Measurements from ENCODE around the gene TPP1. TPM values are rescaled to one million over a fixed set of nuclear protein-coding genes. Genes with fewer than 3 reads are reported as not detected.

TPP1 gene
- total and polyA plus RNA-seq, 9 of the 15 experiments (the other 6 are each of a cell fraction or from before 2014, with no cell fraction given): 7.5 to 75.8 (median 15.7) TPM

DNA sequence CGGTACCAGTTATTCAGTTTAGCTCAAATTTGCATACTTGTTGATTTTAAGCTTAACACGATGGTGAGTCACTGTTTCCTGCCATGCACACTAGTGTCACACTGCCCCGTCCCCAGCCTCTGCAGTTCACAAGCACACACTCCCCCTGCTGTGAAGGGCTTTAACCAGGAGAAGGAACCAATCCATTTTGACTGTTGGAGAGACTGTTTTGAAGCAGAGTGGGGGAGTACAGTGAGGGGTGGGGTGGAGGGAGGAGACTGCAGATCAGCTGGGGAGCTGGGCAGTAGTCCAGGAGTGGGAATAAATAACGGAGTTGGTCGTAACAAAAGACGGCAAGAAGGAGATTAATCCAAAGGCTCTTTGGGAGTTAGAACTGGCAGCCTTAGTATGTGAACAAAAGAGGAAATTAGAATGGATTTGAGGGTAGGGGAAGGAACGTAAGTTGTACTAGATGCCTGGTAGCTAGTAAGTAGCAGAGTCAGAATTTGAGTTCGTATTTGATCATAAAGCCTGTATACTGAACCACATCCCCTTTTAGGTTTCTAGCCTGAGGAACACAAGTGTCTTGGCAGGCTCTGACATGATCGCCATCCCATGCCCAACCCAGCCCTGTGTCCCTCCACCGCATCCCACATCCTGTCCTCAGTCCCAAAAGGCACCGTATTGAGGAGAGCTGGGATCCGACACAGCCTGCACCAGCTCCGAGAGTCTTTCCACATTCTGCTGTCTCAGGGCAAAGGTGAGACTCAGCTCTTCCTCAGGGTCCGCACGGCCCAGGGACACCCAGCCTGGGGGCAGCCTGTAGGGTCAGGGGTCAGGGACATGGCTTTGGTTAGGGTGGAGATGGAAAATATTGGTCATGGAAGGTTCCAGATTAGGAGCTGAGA, 862 bp downstream of the TPP1 start (continued):
- no peak for TF ChIP-seq FOXJ3 (CRISPR knock-in tag; IDR thresholded peaks at IDR 0.05)
- no peak for TF ChIP-seq FIP1L1 (IDR thresholded peaks at IDR 0.05; ENCODE audit: low read depth, low read length, poor library complexity, severe bottlenecking)
- TF ChIP-seq, protein P1, sequence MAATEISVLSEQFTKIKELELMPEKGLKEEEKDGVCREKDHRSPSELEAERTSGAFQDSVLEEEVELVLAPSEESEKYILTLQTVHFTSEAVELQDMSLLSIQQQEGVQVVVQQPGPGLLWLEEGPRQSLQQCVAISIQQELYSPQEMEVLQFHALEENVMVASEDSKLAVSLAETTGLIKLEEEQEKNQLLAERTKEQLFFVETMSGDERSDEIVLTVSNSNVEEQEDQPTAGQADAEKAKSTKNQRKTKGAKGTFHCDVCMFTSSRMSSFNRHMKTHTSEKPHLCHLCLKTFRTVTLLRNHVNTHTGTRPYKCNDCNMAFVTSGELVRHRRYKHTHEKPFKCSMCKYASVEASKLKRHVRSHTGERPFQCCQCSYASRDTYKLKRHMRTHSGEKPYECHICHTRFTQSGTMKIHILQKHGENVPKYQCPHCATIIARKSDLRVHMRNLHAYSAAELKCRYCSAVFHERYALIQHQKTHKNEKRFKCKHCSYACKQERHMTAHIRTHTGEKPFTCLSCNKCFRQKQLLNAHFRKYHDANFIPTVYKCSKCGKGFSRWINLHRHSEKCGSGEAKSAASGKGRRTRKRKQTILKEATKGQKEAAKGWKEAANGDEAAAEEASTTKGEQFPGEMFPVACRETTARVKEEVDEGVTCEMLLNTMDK (IDR thresholded peaks at IDR 0.05; ENCODE audit: borderline replicate concordance, insufficient read depth, low read depth, low read length, poor library complexity, severe bottlenecking): peak; percentile 13
- TF ChIP-seq LCOR (CRISPR knock-in tag; IDR thresholded peaks at IDR 0.05): no peak; the same call in 1 of the 2 replicates
- TF ChIP-seq EP300 (IDR thresholded peaks at IDR 0.05; ENCODE audit: low read length): peak; percentile 42; the same call in 1 of the 2 replicates
- no peak for TF ChIP-seq TAF7 (tag; IDR thresholded peaks at IDR 0.05)

DNA sequence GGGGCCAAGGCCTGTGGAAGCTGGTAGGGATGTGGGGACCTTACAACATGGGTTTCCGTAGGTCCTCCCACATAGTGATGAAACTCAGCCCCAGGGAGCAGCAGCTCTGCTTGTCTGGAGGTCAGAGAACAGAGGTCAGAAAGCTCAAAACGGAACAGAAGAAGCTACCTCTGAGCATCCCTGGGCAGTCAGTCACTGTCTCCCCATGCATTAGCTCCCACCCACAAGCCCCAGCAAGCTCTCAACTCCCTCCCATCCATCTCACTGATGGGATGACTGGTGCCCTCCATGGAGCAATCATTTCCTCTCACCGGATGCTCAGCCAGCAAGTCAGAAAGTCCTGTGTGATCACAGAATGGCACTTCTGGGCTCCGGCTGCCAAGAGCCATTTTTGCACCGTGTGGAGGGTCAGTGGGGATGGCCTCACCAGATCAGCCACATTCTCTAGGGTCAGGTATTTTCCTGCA, 1.9 kb downstream of the TPP1 start:
- TF ChIP-seq DACH1 (IDR thresholded peaks at IDR 0.05; ENCODE audit: partially characterized antibody): no peak
- Histone ChIP-seq H3K4me1 (replicated peaks in 1 of 2; ENCODE audit: control insufficient read depth in 2 of 2, insufficient read depth in 2 of 2, low read length in 2 of 2) (peaks cover 17 to 21% of the 10 kb centered on the region in 2 experiments), H3K4me3 (no peak overlapping the region), H3K9me1 (ENCODE audit: control insufficient read depth, insufficient read depth, low read length) (no peaks in the 10 kb centered on the region), H3K36me3 (ENCODE audit: control insufficient read depth, insufficient read depth, low read length) (peaks cover 22% of the 10 kb centered on the region), H3K4me2 (ENCODE audit: insufficient read depth, low read length) (peak overlapping the region; percentile 100; the same call in 1 of the 2 replicates), H3K27me3 (ENCODE audit: control insufficient read depth in 2 of 2, insufficient read depth in 2 of 2, low read length in 2 of 2) (no peaks in the 10 kb centered on the region), H3K27ac (ENCODE audit: extremely low read depth, low read depth, low read length) (peak overlapping the region; percentile 86; the same call in 1 of the 3 replicates), H2AFZ (ENCODE audit: low read depth, low read length) (no peak overlapping the region), H4K20me1 (replicated peaks; ENCODE audit: control insufficient read depth, insufficient read depth, low read length) (no peaks in the 10 kb centered on the region), H3K9me3 (replicated peaks; ENCODE audit: control insufficient read depth, insufficient read depth, low read depth, low read length) (no peaks in the 10 kb centered on the region), H3K79me2 (ENCODE audit: control insufficient read depth, insufficient read depth, low read length) (peaks cover 10% of the 10 kb centered on the region), H3K9ac (ENCODE audit: insufficient read depth in 1 of 2, low read depth in 2 of 2, low read length in 2 of 2) (peak overlapping the region in 1 of 2 experiments; percentile 39; a peak in 2 of 4 replicates)
- ChIA-PET CTCF (ENCODE audit: low intra/inter-chr PET ratio) (no interaction called here), POLR2A (interaction anchor here (0.9 to 2.8 kb wide), 5 partner anchors 13 to 89 kb away, joined by 3 to 17 read pairs (median 6); partner anchors contain the start of gene ILK)
- intact Hi-C loops (cut with micrococcal nuclease): loop anchor here (5.0 kb wide), 1 partner anchor 85 kb away; no protein-coding TSS in a partner anchor
- no TSS peak for BruUV-seq (replicated peaks)
- FAIRE-seq (no peak), DNase-seq (ENCODE audit: extremely low read depth in 1 of 4, low spot score in 3 of 4) (no peak), ATAC-seq (no peak)
- in situ Hi-C loops (cut with MboI): no loop called here
- WGBS (ENCODE audit: insufficient coverage, low coverage, missing lambda C conversion rate): 81% methylated on average over 5 of the region's 5 CpGs

Data from K562 (cell line).